Kidney (tissue), 14 donors: ENCODE data around the gene BRCA1. TPM values are rescaled to one million over a fixed set of nuclear protein-coding genes. Genes with fewer than 3 reads are reported as not detected.

Source experiments
- DNase-seq, 5 donors: peaks; one replicate each; pipeline ENCODE4 v3.0.0-alpha.2; 2013 to 2020
- FAIRE-seq: peaks from 2 replicates; lab custom pipeline; 2012; peaks lifted over from hg19 to GRCh38; lab: Jason Lieb, UNC
- H3K27ac ChIP-seq, 2 donors: one replicate each; pipeline ENCODE4 v1.7.0; 2013; ENCODE audit warnings: low read depth in 2 of 2, low read length in 2 of 2, inconsistent platforms in 1 of 2
- H3K27me3 ChIP-seq: one replicate; pipeline ENCODE4 v1.7.1; 2013; ENCODE audit warnings: low read length, inconsistent platforms; ENCODE audit not compliant: control insufficient read depth, insufficient read depth
- H3K36me3 ChIP-seq, 3 donors: one replicate each; pipeline versions ENCODE4 v1.7.0 to v1.7.1; 2013; ENCODE audit warnings: low read length in 3 of 3, control low read depth in 1 of 3, inconsistent platforms in 1 of 3; ENCODE audit not compliant: insufficient read depth in 3 of 3, control insufficient read depth in 2 of 3
- H3K4me1 ChIP-seq, 3 donors: one replicate each; pipeline versions ENCODE4 v1.7.0 to v1.7.1; 2013; ENCODE audit warnings: low read length in 3 of 3, inconsistent platforms in 1 of 3, low read depth in 1 of 3; ENCODE audit not compliant: control insufficient read depth in 2 of 3, insufficient read depth in 2 of 3
- H3K4me3 ChIP-seq, 3 donors: one replicate each; pipeline versions ENCODE4 v1.7.0 to v1.8.1; 2013; ENCODE audit warnings: low read length in 3 of 3, control low read depth in 1 of 3, inconsistent platforms in 1 of 3
- H3K9ac ChIP-seq, 3 donors: one replicate each; pipeline versions ENCODE4 v1.7.0 to v1.7.1; 2013; ENCODE audit warnings: low read length in 3 of 3, control low read depth in 1 of 3, inconsistent platforms in 1 of 3
- H3K9me3 ChIP-seq, 3 donors: one replicate each; pipeline versions ENCODE4 v1.7.0 to v1.7.1; 2013; ENCODE audit warnings: low read length in 3 of 3, control low read depth in 1 of 3, inconsistent platforms in 1 of 3; ENCODE audit not compliant: control insufficient read depth in 2 of 3, insufficient read depth in 1 of 3
- intact Hi-C: fragments of 100-400 bp; cut with DNase I; formaldehyde crosslinking; loops from one replicate; pipeline ENCODE4 v1.11.1; 2022
- polyA plus RNA-seq: library from polyadenylated mRNA; stranded (reverse); fragments of 350-450 nt; fragmentation: Illumina TruSeq; extraction: RNeasy Lipid Tissue Mini Kit (QIAGEN cat#74804); gene quantifications from one replicate; pipeline ENCODE4 v1.2.3, GENCODE V29; 2014; ENCODE audit warnings: low read depth, low replicate concordance; ENCODE audit not compliant: insufficient read depth
- total RNA-seq: library from RNA; stranded (reverse); fragmentation: NEBNext Ultra II Directional; extraction: Animal tissue kit (Norgen Biotek cat#: 25700); gene quantifications from one replicate; pipeline ENCODE4 v1.2.1, GENCODE V29; 2021
- TF ChIP-seq, protein P1 (sequence below): IDR thresholded peaks from 3 replicates; pipeline ENCODE4 v1.5.1; 2012; ENCODE audit warnings: mild to moderate bottlenecking, moderate library complexity, borderline replicate concordance; ENCODE audit not compliant: insufficient read depth; ENCODE audit errors: extremely low read depth
- donor health status: control.
- donor health status: control.
- donor health status: control.
- donor health status: control.
- donor health status: control.
- donor health status: DM: yes; HTN: yes; CAD: no.
- donor health status: Normal renal cell carcinoma (clear cell type).

Gene BRCA1
- total and polyA plus RNA-seq, 2 donors from 2014 or later: 1.4 to 5.1 TPM

GRCh38 chr17:43094129-43094835 lies 30.9 kb downstream of the BRCA1 start:
- no peaks in the 10 kb centered on the region for H3K36me3 ChIP-seq
- DNase-seq: no peak
- intact Hi-C loops: no loop called here
- no peak overlapping the region for H3K4me3 ChIP-seq
- H3K9me3 ChIP-seq: no peaks in the 10 kb centered on the region
- H3K4me1 ChIP-seq: peaks cover 0 to 4% (median 0%) of the 10 kb centered on the region in 3 donors
- no peak for FAIRE-seq
- H3K27ac ChIP-seq: no peak overlapping the region
- no peak overlapping the region for H3K9ac ChIP-seq
- no peaks in the 10 kb centered on the region for H3K27me3 ChIP-seq
- TF ChIP-seq, protein P1, sequence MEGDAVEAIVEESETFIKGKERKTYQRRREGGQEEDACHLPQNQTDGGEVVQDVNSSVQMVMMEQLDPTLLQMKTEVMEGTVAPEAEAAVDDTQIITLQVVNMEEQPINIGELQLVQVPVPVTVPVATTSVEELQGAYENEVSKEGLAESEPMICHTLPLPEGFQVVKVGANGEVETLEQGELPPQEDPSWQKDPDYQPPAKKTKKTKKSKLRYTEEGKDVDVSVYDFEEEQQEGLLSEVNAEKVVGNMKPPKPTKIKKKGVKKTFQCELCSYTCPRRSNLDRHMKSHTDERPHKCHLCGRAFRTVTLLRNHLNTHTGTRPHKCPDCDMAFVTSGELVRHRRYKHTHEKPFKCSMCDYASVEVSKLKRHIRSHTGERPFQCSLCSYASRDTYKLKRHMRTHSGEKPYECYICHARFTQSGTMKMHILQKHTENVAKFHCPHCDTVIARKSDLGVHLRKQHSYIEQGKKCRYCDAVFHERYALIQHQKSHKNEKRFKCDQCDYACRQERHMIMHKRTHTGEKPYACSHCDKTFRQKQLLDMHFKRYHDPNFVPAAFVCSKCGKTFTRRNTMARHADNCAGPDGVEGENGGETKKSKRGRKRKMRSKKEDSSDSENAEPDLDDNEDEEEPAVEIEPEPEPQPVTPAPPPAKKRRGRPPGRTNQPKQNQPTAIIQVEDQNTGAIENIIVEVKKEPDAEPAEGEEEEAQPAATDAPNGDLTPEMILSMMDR: no peak

DNA sequence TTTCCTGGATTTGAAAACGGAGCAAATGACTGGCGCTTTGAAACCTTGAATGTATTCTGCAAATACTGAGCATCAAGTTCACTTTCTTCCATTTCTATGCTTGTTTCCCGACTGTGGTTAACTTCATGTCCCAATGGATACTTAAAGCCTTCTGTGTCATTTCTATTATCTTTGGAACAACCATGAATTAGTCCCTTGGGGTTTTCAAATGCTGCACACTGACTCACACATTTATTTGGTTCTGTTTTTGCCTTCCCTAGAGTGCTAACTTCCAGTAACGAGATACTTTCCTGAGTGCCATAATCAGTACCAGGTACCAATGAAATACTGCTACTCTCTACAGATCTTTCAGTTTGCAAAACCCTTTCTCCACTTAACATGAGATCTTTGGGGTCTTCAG lies 32.3 kb downstream of the BRCA1 start:
- DNase-seq (no peak), FAIRE-seq (no peak)
- H3K4me1 ChIP-seq: peaks cover 0 to 4% (median 0%) of the 10 kb centered on the region in 3 donors
- H3K27me3 ChIP-seq: no peaks in the 10 kb centered on the region
- intact Hi-C loops: no loop called here
- no peak overlapping the region for H3K9ac ChIP-seq
- no peak overlapping the region for H3K27ac ChIP-seq
- no peaks in the 10 kb centered on the region for H3K9me3 ChIP-seq
- no peaks in the 10 kb centered on the region for H3K36me3 ChIP-seq
- peak overlapping the region in 2 of 3 donors; percentile 2 to 8 for H3K4me3 ChIP-seq
- TF ChIP-seq, protein P1: no peak

- TF ChIP-seq, protein P1: no peak
- Histone ChIP-seq H3K4me3 (no peak overlapping the region), H3K36me3 (no peaks in the 10 kb centered on the region), H3K27ac (no peak overlapping the region), H3K9me3 (no peaks in the 10 kb centered on the region), H3K9ac (no peak overlapping the region), H3K27me3 (no peaks in the 10 kb centered on the region), H3K4me1 (peaks cover 0 to 4% (median 0%) of the 10 kb centered on the region in 3 donors)
- DNase-seq (no peak), FAIRE-seq (no peak)
- intact Hi-C loops: no loop called here
Measured at GRCh38 chr17:43090022-43090421, 35.1 kb downstream of the BRCA1 start.
